K562 (cell line): ENCODE measurements around the gene COL4A2. TPM values are rescaled to one million over a fixed set of nuclear protein-coding genes. Genes with fewer than 3 reads are reported as not detected.
A peak's percentile ranks its signal among the peaks of the same experiment; 100 is the strongest.

ENCODE experiments used
- ATAC-seq: fragments of 200-7000 bp; cut with Tn5 transposase; 3 replicates; pipeline ENCODE4 v1.9.1; 2020; ENCODE audit warnings: moderate library complexity
- BruUV-seq: library from RNA; stranded (reverse); fragments of 400-500 nt; replicated peaks from 2 replicates; lab custom pipeline; 2021; lab: Mats Ljungman, UMichigan
- CTCF ChIA-PET: fragments of 300-600 bp; formaldehyde crosslinking; extraction: SDS; loops from one replicate; lab custom pipeline; 2021; ENCODE audit warnings: low intra/inter-chr PET ratio; lab: Yijun Ruan, JAX
- POLR2A ChIA-PET: fragments of 300-600, 350-650 bp; sonication (Branson Sonifier 250); formaldehyde crosslinking; extraction: SDS; loops from one replicate; lab custom pipeline; 2021; ENCODE audit warnings: antibody characterized with exemption, inconsistent platforms; lab: Yijun Ruan, JAX
- DNase-seq, 4 experiments: peaks; one replicate each; pipeline versions ENCODE4 v3.0.0 to v3.0.0-alpha.2; 2011 to 2018; ENCODE audit warnings: low spot score in 3 of 4, mixed read lengths in 3 of 4; ENCODE audit errors: extremely low read depth in 1 of 4
- FAIRE-seq: peaks from 2 replicates; lab custom pipeline; 2011; peaks lifted over from hg19 to GRCh38; lab: Jason Lieb, UNC
- H2AFZ ChIP-seq: 2 replicates; pipeline ENCODE4 v1.6.0; 2011; ENCODE audit warnings: low read depth, low read length, control low read depth, inconsistent platforms
- H3K27ac ChIP-seq: fragments of 200-600 bp; 3 replicates; pipeline ENCODE4 v1.8.0; 2011; ENCODE audit warnings: low read depth, mild to moderate bottlenecking, control low read depth, inconsistent platforms, low read length, moderate library complexity, mixed read lengths; ENCODE audit errors: extremely low read depth
- H3K27me3 ChIP-seq, 2 experiments: fragments of 300-600 bp in 1 of 2; 2 replicates in 1 of 2; 3 replicates in 1 of 2; pipeline versions ENCODE4 v1.6.0 to v1.8.0; 2011; ENCODE audit warnings: inconsistent platforms in 2 of 2, low read length in 2 of 2, mild to moderate bottlenecking in 1 of 2, mixed read lengths in 1 of 2, moderate library complexity in 1 of 2; ENCODE audit not compliant: control insufficient read depth in 2 of 2, insufficient read depth in 2 of 2
- H3K36me3 ChIP-seq: fragments of 300-600 bp; 3 replicates; pipeline ENCODE4 v1.8.0; 2011; ENCODE audit warnings: mild to moderate bottlenecking, low read length, inconsistent platforms; ENCODE audit not compliant: control insufficient read depth, insufficient read depth
- H3K4me1 ChIP-seq, 2 experiments: fragments of 200-600 bp in 1 of 2; replicated peaks in 1 of 2; 2 replicates in 1 of 2; 3 replicates in 1 of 2; pipeline versions ENCODE4 v1.5.1 to v1.8.0; 2011; ENCODE audit warnings: inconsistent platforms in 2 of 2, low read length in 2 of 2, mild to moderate bottlenecking in 1 of 2, mixed read lengths in 1 of 2, moderate library complexity in 1 of 2; ENCODE audit not compliant: control insufficient read depth in 2 of 2, insufficient read depth in 2 of 2
- H3K4me2 ChIP-seq: 2 replicates; pipeline ENCODE4 v1.6.1; 2011; ENCODE audit warnings: low read length, control low read depth, inconsistent platforms, mixed read lengths; ENCODE audit not compliant: insufficient read depth
- H3K4me3 ChIP-seq: fragments of 200-600 bp; sonication (generic), shearing (Covaris generic); 2 replicates; pipeline ENCODE4 v1.5.1; 2016; ENCODE audit warnings: control low read depth, inconsistent platforms
- H3K79me2 ChIP-seq: fragments of 200-600 bp; 3 replicates; pipeline ENCODE4 v1.8.0; 2011; ENCODE audit warnings: low read length, inconsistent platforms; ENCODE audit not compliant: control insufficient read depth, insufficient read depth
- H3K9ac ChIP-seq, 2 experiments: 2 replicates each; pipeline versions ENCODE4 v1.6.0 to v1.6.1; 2011; ENCODE audit warnings: low read depth in 2 of 2, low read length in 2 of 2, control low read depth in 1 of 2, inconsistent platforms in 1 of 2, mild to moderate bottlenecking in 1 of 2, mixed read lengths in 1 of 2; ENCODE audit not compliant: insufficient read depth in 1 of 2
- H3K9me1 ChIP-seq: one replicate; pipeline ENCODE4 v1.6.0; 2011; ENCODE audit warnings: inconsistent platforms, mild to moderate bottlenecking, low read length, moderate library complexity; ENCODE audit not compliant: control insufficient read depth, insufficient read depth
- H3K9me3 ChIP-seq: replicated peaks from 2 replicates; pipeline ENCODE4 v1.5.1; 2011; ENCODE audit warnings: low read depth, low read length, inconsistent platforms; ENCODE audit not compliant: control insufficient read depth, insufficient read depth
- H4K20me1 ChIP-seq: replicated peaks from 2 replicates; pipeline ENCODE4 v1.6.1; 2011; ENCODE audit warnings: low read length, inconsistent platforms, mixed read lengths; ENCODE audit not compliant: control insufficient read depth, insufficient read depth
- ARHGAP35 ChIP-seq: fragments of 450-650 bp; IDR thresholded peaks from 2 replicates; pipeline ENCODE4 v1.6.1; 2018; ENCODE audit not compliant: partially characterized antibody
- BRD9 ChIP-seq: fragments of 450-650 bp; IDR thresholded peaks from 2 replicates; pipeline ENCODE4 v1.6.1; 2018; ENCODE audit warnings: low read depth; ENCODE audit not compliant: partially characterized antibody
- ETS2 ChIP-seq: IDR thresholded peaks from 2 replicates; pipeline ENCODE4 v1.6.1; 2016; ENCODE audit warnings: borderline replicate concordance, missing genetic modification characterization, mild to moderate bottlenecking, moderate library complexity, missing compliant biosample characterization; ENCODE audit not compliant: poor library complexity, severe bottlenecking
- GTF3C2 ChIP-seq: IDR thresholded peaks from 3 replicates; pipeline ENCODE4 v1.6.1; 2011; ENCODE audit warnings: borderline replicate concordance, mild to moderate bottlenecking, moderate library complexity; ENCODE audit not compliant: insufficient read length; ENCODE audit errors: extremely low read depth
- KHSRP ChIP-seq: fragments of 450-650 bp; IDR thresholded peaks from 2 replicates; pipeline ENCODE4 v1.6.1; 2017
- POLR3G ChIP-seq: IDR thresholded peaks from 2 replicates; pipeline ENCODE4 v1.6.1; 2011; ENCODE audit not compliant: insufficient read length, insufficient replicate concordance; ENCODE audit errors: extremely low read depth
- PREB ChIP-seq: sonication (generic); formaldehyde crosslinking; IDR thresholded peaks from 2 replicates; pipeline ENCODE4 v1.8.1; 2023; ENCODE audit warnings: mild to moderate bottlenecking, missing genetic modification reagents
- PRPF4 ChIP-seq: fragments of 200-400 bp; formaldehyde crosslinking; IDR thresholded peaks from one replicate; pipeline ENCODE4 v1.6.1; 2017; ENCODE audit warnings: low read length, low read depth, mild to moderate bottlenecking; ENCODE audit not compliant: insufficient read depth, poor library complexity, severe bottlenecking
- RFX1 ChIP-seq: fragments of 450-650 bp; IDR thresholded peaks from 2 replicates; pipeline ENCODE4 v1.6.1; 2016; ENCODE audit warnings: mild to moderate bottlenecking, moderate library complexity
- SIN3B ChIP-seq: fragments of 450-650 bp; IDR thresholded peaks from 2 replicates; pipeline ENCODE4 v1.6.1; 2017; ENCODE audit warnings: low read depth, mild to moderate bottlenecking, moderate library complexity
- TFAM ChIP-seq: fragments of 250-450 bp; sonication (Bioruptor Pico); conservative IDR thresholded peaks from 2 replicates; pipeline ENCODE4 v1.5.0; 2021; ENCODE audit warnings: mild to moderate bottlenecking, moderate library complexity
- ZSCAN32 ChIP-seq: fragments of 450-650 bp; formaldehyde crosslinking; IDR thresholded peaks from 2 replicates; pipeline ENCODE4 v1.4.0; 2020; ENCODE audit warnings: mild to moderate bottlenecking, moderate library complexity
- WGBS: fragments of 100-300 bp; shearing (Covaris generic); methylation state at CpG from one replicate; pipeline ENCODE4 v1.1.6; 2016; ENCODE audit warnings: low coverage, mixed read lengths; ENCODE audit not compliant: insufficient coverage; ENCODE audit errors: missing lambda C conversion rate; 5-methylcytosine and 5-hydroxymethylcytosine counted together
- in situ Hi-C: fragments of 300-500 bp; cut with MboI; formaldehyde crosslinking; loops from 4 replicates; pipeline ENCODE4 v1.15.0; 2018; ENCODE audit warnings: inconsistent platforms, mixed read lengths
- intact Hi-C: fragments of 100-400 bp; cut with micrococcal nuclease; formaldehyde crosslinking; loops from 2 replicates; pipeline ENCODE4 v1.14.2; 2022
- polyA plus RNA-seq, 8 experiments: library from polyadenylated mRNA; depleted of rRNA in 4 of 8; stranded (reverse) in 5 of 8; unstranded in 3 of 8; fragments of >200 nt; fragmentation: Nextera tagmentation in 2 of 8; fragmentation: Illumina TruSeq in 1 of 8; extraction: Ambion mirVana in 2 of 8; extraction: Trizol in 1 of 8; gene quantifications; 2 replicates each; pipeline versions ENCODE4 v1.2.1 to v1.2.3, GENCODE V29; 2011 to 2014; ENCODE audit warnings: inconsistent platforms in 1 of 8, missing spikeins in 1 of 8
- total RNA-seq, 7 experiments: library from RNA; depleted of rRNA in 6 of 7; stranded (reverse); fragments of >200 nt in 6 of 7; fragmentation: Illumina TruSeq in 2 of 7; extraction: Trizol in 2 of 7; gene quantifications; 2 replicates each; pipeline versions ENCODE4 v1.2.1 to v1.2.3, GENCODE V29; 2011 to 2021; ENCODE audit warnings: low replicate concordance in 1 of 7

COL4A2 gene
- total and polyA plus RNA-seq, 9 of the 15 experiments (the other 6 are each of a cell fraction or from before 2014, with no cell fraction given), result 0.13 to 15.2 (median 8.1) TPM

- H3K79me2 ChIP-seq, result no peaks in the 10 kb centered on the region
- no peak for DNase-seq
- H3K4me2 ChIP-seq, result no peak overlapping the region
- no peak overlapping the region for H3K4me3 ChIP-seq
- peaks cover 0 to 11% of the 10 kb centered on the region in 2 experiments; a peak in 2 of 5 replicates for H3K27me3 ChIP-seq
- H3K4me1 ChIP-seq, result no peaks in the 10 kb centered on the region
- H4K20me1 ChIP-seq, result no peaks in the 10 kb centered on the region
- no TSS peak for BruUV-seq
- POLR2A ChIA-PET, result no interaction called here
- under 1% methylated on average over 10 of the region's 10 CpGs for WGBS
- TF ChIP-seq KHSRP (no peak), RFX1 (0 out of 2 replicates have a peak, but pooled peaks have one; percentile 18)
- no peak overlapping the region for H2AFZ ChIP-seq
- intact Hi-C loops, result no loop called here
- no peaks in the 10 kb centered on the region for H3K36me3 ChIP-seq
- no peaks in the 10 kb centered on the region for H3K9me3 ChIP-seq
- no peak overlapping the region for H3K9ac ChIP-seq
- no peak for FAIRE-seq
- no peak overlapping the region for H3K27ac ChIP-seq
- in situ Hi-C loops, result no loop called here
- no peaks in the 10 kb centered on the region for H3K9me1 ChIP-seq
- no peak for ATAC-seq
- CTCF ChIA-PET, result no interaction called here
Observed at GRCh38 chr13:110361365-110361911, 54.4 kb downstream of the COL4A2 start.

GRCh38 chr13:110363010-110363409 lies 55.9 kb downstream of the COL4A2 start:
- Histone ChIP-seq H3K4me3 (no peak overlapping the region), H4K20me1 (no peaks in the 10 kb centered on the region), H3K4me1 (no peaks in the 10 kb centered on the region), H3K27me3 (peaks cover 0 to 11% of the 10 kb centered on the region in 2 experiments; a peak in 2 of 5 replicates), H3K9me1 (no peaks in the 10 kb centered on the region), H2AFZ (no peak overlapping the region), H3K4me2 (no peak overlapping the region), H3K79me2 (no peaks in the 10 kb centered on the region), H3K36me3 (no peaks in the 10 kb centered on the region), H3K9me3 (no peaks in the 10 kb centered on the region), H3K9ac (no peak overlapping the region), H3K27ac (no peak overlapping the region)
- ChIA-PET POLR2A (interaction anchor here (0.6 kb wide), 1 partner anchor 130 kb away, joined by 3 read pairs; no protein-coding TSS in a partner anchor), CTCF (no interaction called here)
- BruUV-seq, result no TSS peak
- DNase-seq, result no peak
- no peak for FAIRE-seq
- intact Hi-C loops (no loop called here), in situ Hi-C loops (no loop called here)
- ATAC-seq, result no peak
- 0% methylated on average over 7 of the region's 8 CpGs for WGBS
- TF ChIP-seq TFAM (CRISPR knock-in tag) (no peak), BRD9 (no peak), SIN3B (no peak), PRPF4 (no peak), ETS2 (tag) (no peak), ARHGAP35 (no peak), PREB (no peak), POLR3G (no peak), GTF3C2 (no peak), ZSCAN32 (no peak)
